Central memory CD4-positive, alpha-beta T cell (primary cell): ENCODE measurements around the gene ADAMTS13.

Source experiments
- DNase-seq: peaks from one replicate; pipeline ENCODE4 v3.0.0; 2022

ADAMTS13 gene

GRCh38 chr9:133492061-133493021 lies 70.2 kb downstream of the ADAMTS13 start:
- DNase-seq: no peak

DNA sequence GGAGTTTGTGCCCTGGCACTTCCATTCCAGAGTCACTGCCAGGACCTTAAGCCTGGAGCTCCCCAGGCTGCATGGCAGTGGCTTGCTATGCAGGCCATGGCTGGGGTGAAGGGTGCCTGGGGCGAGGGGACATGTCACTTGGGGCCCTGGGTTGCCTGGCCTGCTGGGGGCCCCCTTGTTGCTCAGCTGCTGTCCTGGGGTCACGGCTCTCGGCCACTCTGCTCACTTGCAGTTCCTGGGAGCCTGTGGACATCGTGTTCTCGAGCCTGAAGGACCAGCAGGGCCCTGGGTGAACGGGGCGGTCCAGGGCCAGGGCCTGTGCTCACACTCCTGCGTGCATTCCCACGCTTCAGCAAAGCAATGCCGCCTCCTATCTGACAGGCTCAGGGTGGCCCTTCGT lies 71.3 kb downstream of the ADAMTS13 start:
- DNase-seq: no peak

DNA sequence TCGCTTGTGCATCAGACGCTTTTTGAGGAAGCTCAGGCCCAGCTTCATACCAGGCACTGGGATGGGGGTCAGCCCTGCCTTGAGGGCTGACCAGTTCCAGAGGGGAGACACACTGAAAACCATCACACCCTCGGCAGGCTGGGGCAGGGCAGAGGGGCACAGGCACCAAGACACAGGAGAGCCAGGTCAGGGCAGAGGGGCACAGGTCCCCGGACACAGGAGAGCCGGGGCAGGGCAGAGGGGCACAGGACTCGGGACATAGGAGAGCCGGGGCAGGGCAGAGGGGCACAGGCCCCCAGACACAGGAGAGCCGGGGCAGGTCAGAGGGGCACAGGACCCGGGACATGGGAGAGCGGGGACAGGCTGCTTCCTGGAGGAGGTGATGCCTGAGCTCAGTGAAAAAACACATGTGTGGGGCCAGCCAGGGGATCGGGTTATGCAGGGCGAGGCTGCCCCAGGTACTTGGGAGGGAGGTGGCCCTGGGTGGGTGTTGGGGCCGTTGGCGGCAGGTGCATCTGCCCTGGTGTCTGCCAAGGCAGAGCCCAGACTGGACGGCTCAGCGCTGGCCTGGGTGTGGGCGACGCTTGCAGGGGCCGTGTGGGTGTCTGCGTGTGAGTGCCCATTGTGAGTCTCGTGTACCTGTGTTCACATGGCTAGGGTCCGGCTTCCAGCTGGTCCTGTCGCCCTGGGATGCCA lies 71.8 kb downstream of the ADAMTS13 start:
- DNase-seq: no peak

DNA sequence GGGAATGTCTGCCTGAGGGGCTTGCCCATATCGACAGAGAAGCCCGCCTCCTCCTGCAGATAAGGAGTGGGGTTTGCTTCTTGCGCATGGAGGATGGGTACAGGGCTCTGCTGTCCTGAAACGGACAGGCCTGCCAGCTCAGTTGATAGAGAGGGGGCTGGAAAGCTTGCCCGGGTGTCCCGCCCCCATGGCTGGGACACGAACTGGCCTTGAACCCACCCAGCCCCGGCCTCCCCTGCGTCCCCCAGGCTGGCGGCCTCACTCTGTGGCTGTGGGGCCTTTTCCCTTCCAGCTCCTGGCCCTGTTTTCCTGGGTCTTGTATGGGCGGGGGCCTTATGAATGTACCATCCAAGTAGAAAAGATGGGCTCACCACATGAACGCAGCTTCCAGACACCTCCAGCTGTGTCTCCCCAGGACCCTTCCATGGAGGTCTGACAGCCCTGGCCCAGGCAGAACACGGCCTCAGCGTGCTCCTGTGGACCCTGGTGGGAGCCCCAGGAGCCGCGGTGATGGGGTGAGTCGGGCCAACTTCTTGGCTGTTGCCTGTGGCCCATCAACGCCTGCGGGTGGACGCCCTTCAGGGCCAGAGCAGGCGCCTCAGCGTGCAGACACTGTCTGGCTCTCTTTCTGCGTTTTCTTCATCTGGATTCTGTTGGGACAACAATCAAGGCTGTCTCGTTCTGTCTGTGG lies 72.6 kb downstream of the ADAMTS13 start:
- DNase-seq: no peak

DNA sequence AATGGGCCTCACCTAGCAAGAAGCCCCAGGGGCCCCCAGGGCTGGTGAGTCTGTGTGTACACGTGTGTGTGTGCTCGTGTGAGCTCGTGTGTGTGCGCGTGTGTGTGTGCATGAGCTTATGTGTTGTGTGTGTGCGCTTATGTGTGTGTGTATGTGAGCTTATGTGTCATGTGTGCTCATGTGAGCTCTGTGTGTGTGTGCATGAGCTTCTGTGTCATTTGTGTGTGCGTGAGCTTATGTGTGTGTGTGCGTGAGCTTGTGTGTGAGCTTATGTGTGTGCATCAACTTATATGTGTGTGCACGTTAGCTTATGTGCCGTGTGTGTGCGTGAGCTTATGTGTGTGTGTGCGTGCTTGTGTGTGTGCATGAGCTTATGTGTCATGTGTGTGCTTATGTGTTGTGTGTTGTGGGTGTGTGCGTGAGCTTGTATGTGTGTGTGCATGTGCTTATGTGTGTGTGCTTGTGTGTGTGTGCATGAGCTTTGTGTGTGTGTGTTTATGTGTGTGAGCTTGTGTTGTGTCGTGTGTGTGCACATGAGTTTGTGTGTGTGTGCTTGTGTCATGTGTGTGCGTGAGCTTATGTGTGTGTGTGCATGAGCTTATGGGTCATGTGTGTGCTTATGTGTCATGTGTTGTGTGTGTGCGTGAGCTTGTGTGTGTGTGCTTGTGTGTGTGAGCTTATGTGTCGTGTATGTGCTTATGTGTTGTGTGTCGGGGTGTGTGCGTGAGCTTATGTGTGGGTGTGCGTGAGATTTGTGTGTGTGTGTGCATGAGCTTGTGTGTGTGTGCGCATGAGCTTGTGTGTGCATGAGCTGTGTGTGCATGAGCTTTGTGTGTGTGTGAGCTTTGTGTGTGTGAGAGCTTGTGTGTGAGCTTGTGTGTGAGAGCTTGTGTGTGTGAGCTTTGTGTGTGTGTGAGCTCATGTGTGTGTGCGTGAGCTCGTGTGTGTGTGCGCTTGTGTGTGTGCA lies 73.4 kb downstream of the ADAMTS13 start:
- DNase-seq: no peak

DNA sequence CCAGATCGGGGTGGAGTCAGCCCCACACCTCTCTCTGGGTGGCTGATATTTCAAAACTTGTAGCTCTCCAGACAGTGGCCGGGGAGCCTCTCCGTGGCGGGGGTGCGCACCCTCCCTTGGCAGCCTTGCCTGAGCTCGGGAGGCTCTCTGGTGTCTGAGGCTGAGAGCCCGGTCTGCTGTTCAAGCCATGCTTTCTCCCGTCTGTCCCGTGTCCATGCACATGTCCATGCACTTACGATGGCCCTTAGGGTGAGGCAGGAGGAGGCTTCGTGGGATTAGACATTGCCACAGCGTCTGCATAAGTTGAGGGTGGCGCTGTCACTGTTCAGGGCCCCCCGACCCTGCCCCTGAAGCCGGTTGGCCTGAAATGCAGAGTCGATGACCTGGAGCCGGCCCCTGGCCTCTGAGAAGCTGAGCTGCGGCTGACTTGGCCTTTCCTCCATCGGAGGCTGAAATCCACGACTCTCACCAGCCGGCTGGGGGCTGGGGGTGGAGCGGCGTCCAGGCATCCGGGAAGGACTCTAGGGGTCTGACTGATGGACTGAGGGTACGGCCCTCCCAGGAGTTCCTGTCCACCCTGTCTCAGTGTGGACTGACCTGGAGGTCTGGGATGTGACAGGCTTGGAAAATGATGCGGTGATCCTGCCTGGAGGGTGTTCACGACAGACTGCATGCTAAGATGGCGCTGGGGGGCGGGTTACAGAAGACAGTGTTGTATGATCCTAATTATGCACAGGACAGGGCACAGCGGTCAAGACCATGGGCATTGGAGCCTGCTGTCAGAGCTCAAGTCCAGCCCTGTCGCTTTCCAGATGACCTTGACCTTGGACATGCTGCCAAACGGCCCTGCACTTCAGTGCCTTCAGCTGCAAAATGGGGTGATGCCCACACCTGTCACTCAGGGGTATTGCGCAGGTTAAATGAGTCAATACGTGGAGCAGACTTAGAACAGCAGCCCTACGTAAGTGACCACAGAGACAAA lies 75.0 kb downstream of the ADAMTS13 start:
- DNase-seq: no peak

- no peak for DNase-seq
Observed at GRCh38 chr9:133499132-133499891, 77.1 kb downstream of the ADAMTS13 start.

DNA sequence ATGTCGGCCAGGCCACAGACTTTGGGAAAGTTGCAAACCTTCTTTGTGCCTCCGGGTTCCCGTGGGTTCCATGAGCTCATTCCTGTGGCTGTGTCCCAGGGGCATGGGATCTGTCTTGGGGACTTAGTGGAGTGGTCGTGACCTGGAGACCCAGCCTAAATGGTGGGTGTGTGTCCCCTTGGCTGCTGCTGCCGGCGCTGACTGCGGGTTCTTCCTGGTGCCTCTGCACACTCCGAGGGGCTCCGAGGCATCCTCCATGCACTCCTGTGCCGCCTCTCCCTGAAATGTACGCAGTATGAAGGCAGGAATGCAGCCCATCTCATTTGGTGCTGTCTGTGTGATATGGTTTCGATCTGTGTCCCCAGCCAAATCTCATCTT lies 77.7 kb downstream of the ADAMTS13 start:
- DNase-seq: no peak

DNA sequence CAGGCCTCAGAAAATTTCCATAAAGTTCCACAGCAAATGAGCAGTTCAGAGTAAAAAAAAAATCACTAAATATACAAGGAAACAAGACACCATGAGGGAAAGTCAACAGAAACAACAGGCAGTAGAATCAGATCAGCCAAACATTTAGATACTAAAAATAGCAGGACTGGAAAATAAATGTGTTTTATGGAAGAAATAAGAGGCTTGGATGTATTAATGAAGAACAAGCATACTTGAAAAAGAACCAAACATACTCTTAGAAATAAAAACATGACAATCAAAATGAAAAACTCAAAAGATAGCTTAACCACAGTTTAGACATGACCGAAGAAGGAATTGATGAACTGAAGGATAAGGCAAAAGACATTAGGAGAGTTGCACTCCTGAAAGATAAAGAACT lies 79.9 kb downstream of the ADAMTS13 start:
- no peak for DNase-seq

DNA sequence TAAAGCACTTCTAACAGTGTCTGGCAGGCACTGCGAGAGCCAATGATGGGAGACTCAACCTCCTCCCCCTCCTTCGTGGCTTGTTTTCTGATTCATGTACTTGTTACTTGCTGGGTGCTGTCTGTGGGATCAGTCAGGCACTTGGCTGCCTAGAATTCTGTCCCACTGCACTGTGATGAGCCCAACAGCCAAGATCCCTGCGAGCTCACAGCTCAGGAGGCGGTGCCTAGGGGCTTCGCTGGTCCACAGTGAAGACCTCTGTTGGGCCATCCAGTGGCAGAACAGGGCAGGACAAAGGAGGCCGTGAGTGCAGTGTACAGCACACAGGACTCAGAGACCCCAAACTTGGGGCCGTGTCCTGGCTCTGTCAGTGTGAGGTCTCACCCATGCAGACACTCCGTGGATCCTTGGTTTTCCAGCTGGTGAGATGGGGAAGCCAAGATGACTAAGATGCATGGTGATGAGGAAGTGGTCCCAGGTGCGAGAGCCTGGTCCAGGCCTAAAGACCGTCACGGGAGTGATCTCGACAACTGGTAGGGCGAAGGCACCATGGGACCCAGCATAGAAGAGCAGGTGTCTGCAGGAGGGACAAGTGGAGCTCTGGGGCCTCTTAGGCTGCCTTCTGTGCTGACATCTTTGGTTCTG lies 83.1 kb downstream of the ADAMTS13 start:
- DNase-seq: no peak

- DNase-seq: no peak
Observed at GRCh38 chr9:133505901-133506652, 83.9 kb downstream of the ADAMTS13 start.

DNA sequence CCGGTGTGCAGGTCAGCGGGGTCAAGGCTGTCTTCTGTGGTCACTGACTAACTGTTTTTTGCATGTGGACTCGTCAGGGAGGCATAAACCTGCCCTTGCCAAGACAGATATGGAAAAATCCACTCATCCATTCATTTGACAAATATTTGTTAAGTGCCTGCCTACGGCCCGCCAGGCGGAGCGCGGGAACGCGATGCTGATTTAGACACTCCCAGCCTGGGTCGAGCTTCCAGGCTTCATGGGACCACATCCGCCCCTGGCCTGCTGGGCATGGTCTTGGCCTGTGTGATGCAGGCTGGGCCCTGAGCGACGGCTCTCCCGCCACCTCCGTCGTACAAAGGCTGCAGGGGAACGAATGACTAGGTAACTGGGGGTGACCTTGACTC lies 84.5 kb downstream of the ADAMTS13 start:
- DNase-seq: no peak

DNA sequence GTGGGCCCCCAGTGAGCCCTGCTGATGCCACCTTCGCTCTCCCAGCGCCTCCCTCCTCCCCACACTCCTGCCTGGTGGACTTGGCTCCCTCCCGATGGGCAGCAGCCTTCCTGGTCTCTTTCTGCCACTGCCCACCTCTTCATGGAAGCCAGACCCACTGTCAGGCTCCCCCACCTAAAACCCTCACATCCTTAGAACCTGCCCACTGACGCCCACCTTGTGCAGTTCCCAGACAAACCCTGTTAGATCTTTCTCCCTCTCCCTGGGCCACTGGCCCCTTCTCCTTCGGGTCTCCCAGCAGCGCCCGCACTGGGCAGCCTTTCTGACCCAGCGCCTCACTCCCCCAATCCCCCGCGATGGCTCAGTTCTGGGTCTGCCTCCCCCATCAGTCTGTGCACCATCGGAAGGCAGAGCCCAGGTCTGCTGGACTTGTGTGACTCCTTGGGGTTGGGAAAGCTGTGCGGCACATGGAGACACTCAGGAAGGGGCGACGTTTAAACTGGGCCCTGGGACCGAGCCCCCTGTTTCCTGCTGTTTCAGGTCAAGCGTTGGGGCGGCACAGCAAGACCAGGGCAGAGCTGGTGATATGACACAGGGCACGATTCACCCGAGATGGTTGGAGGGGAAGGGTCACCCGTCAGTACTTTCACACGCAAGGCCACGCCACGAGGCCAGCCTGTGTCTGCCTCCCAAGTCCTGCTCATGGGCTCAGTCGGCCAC lies 85.2 kb downstream of the ADAMTS13 start:
- DNase-seq: no peak

GRCh38 chr9:133508046-133508445 lies 85.9 kb downstream of the ADAMTS13 start:
- no peak for DNase-seq
